ENCODE results near the gene PCDHAC2. TPM values are rescaled to one million over a fixed set of nuclear protein-coding genes. Genes with fewer than 3 reads are reported as not detected.

PCDHAC2 gene
- 2.4 to 6.1 TPM (median 2.8 TPM) in 5 replicates for total RNA-seq (2022; extraction: Qiagen RNA extraction; ENCODE audit: low read depth)

GRCh38 chr5:140966293-140967225 lies at the start of gene PCDHAC2:
PCDHAC2 (plus strand) TSS chr5:140966476; CDS start chr5:140966767, 291 bp downstream.

GRCh38 chr5:140925806-140926442 lies 40.4 kb upstream of the PCDHAC2 start, which contains the start of gene PCDHAC1:
PCDHAC1 (plus strand) TSS chr5:140926299; CDS start chr5:140926893, 594 bp downstream.

Other genes starting within 250 kb of the PCDHAC2 start
- gene PCDHA1, start 180.3 kb upstream of the PCDHAC2 start, total RNA-seq (2022; extraction: Qiagen RNA extraction; ENCODE audit: low read depth), result 0.15 to 0.34 TPM (median 0.21 TPM) in 4 of 5 replicates, not detected in the other
- gene PCDHA2, start 171.6 kb upstream of the PCDHAC2 start, total RNA-seq (2022; extraction: Qiagen RNA extraction; ENCODE audit: low read depth), result 0.03 to 0.06 TPM in 2 of 5 replicates, not detected in the others
- gene PCDHA3, start 165.4 kb upstream of the PCDHAC2 start, total RNA-seq (2022; extraction: Qiagen RNA extraction; ENCODE audit: low read depth), result 0.35 to 1.2 TPM (median 0.85 TPM) in 5 replicates
- gene PCDHA4, start 159.4 kb upstream of the PCDHAC2 start, total RNA-seq (2022; extraction: Qiagen RNA extraction; ENCODE audit: low read depth), result 1.3 to 1.7 TPM (median 1.5 TPM) in 5 replicates
- gene PCDHA5, start 144.9 kb upstream of the PCDHAC2 start, total RNA-seq (2022; extraction: Qiagen RNA extraction; ENCODE audit: low read depth), result 0.46 to 1.0 TPM (median 0.75 TPM) in 5 replicates
- 0.05 to 0.06 TPM (median 0.05 TPM) in 3 of 5 replicates, not detected in the others for gene PCDHA6, start 138.5 kb upstream of the PCDHAC2 start, total RNA-seq (2022; extraction: Qiagen RNA extraction; ENCODE audit: low read depth)
- 0.05 to 0.15 TPM (median 0.11 TPM) in 4 of 5 replicates, not detected in the other for gene PCDHA7, start 132.2 kb upstream of the PCDHAC2 start, total RNA-seq (2022; extraction: Qiagen RNA extraction; ENCODE audit: low read depth)
- gene PCDHA8, start 125.3 kb upstream of the PCDHAC2 start, total RNA-seq (2022; extraction: Qiagen RNA extraction; ENCODE audit: low read depth), result 0.06 to 0.12 TPM (median 0.09 TPM) in 3 of 5 replicates, not detected in the others
- gene PCDHA9, start 118.1 kb upstream of the PCDHAC2 start, total RNA-seq (2022; extraction: Qiagen RNA extraction; ENCODE audit: low read depth), result 0.04 TPM in 1 of 5 replicates, not detected in the others
- 0.01 to 0.05 TPM in 2 of 5 replicates, not detected in the others for gene PCDHA10, start 110.6 kb upstream of the PCDHAC2 start, total RNA-seq (2022; extraction: Qiagen RNA extraction; ENCODE audit: low read depth)
- gene PCDHA11, start 97.5 kb upstream of the PCDHAC2 start, total RNA-seq (2022; extraction: Qiagen RNA extraction; ENCODE audit: low read depth), result 0.08 to 0.11 TPM (median 0.10 TPM) in 4 of 5 replicates, not detected in the other
- 1.9 to 3.0 TPM (median 2.7 TPM) in 5 replicates for gene PCDHA12, start 91.2 kb upstream of the PCDHAC2 start, total RNA-seq (2022; extraction: Qiagen RNA extraction; ENCODE audit: low read depth)
- 0.06 to 0.09 TPM in 2 of 5 replicates, not detected in the others for gene PCDHA13, start 84.4 kb upstream of the PCDHAC2 start, total RNA-seq (2022; extraction: Qiagen RNA extraction; ENCODE audit: low read depth)
- 1.1 to 1.9 TPM (median 1.3 TPM) in 5 replicates for gene PCDHAC1, start 40.2 kb upstream of the PCDHAC2 start, total RNA-seq (2022; extraction: Qiagen RNA extraction; ENCODE audit: low read depth)
- not detected in 5 replicates for gene PCDHB1, start 84.9 kb downstream of the PCDHAC2 start, total RNA-seq (2022; extraction: Qiagen RNA extraction; ENCODE audit: low read depth)
- 2.3 to 4.1 TPM (median 3.6 TPM) in 5 replicates for gene PCDHB2, start 128.1 kb downstream of the PCDHAC2 start, total RNA-seq (2022; extraction: Qiagen RNA extraction; ENCODE audit: low read depth)
- 0.03 to 0.06 TPM in 2 of 5 replicates, not detected in the others for gene PCDHB3, start 134.0 kb downstream of the PCDHAC2 start, total RNA-seq (2022; extraction: Qiagen RNA extraction; ENCODE audit: low read depth)
- gene PCDHB4, start 155.3 kb downstream of the PCDHAC2 start, total RNA-seq (2022; extraction: Qiagen RNA extraction; ENCODE audit: low read depth), result 0.03 to 0.08 TPM (median 0.05 TPM) in 5 replicates
- 1.5 to 1.8 TPM (median 1.6 TPM) in 5 replicates for gene PCDHB5, start 168.7 kb downstream of the PCDHAC2 start, total RNA-seq (2022; extraction: Qiagen RNA extraction; ENCODE audit: low read depth)
- 0.85 to 1.2 TPM (median 0.92 TPM) in 5 replicates for gene PCDHB6, start 183.6 kb downstream of the PCDHAC2 start, total RNA-seq (2022; extraction: Qiagen RNA extraction; ENCODE audit: low read depth)
- gene PCDHB7, start 206.2 kb downstream of the PCDHAC2 start, total RNA-seq (2022; extraction: Qiagen RNA extraction; ENCODE audit: low read depth), result not detected in 5 replicates
- gene PCDHB8, start 211.3 kb downstream of the PCDHAC2 start, total RNA-seq (2022; extraction: Qiagen RNA extraction; ENCODE audit: low read depth), result 0.25 to 0.43 TPM (median 0.34 TPM) in 5 replicates
- 0.04 to 0.30 TPM (median 0.07 TPM) in 5 replicates for gene PCDHB16, start 215.9 kb downstream of the PCDHAC2 start, total RNA-seq (2022; extraction: Qiagen RNA extraction; ENCODE audit: low read depth)
- gene PCDHB9, start 220.7 kb downstream of the PCDHAC2 start, total RNA-seq (2022; extraction: Qiagen RNA extraction; ENCODE audit: low read depth), result 0.03 to 0.06 TPM in 2 of 5 replicates, not detected in the others
- gene PCDHB10, start 225.9 kb downstream of the PCDHAC2 start, total RNA-seq (2022; extraction: Qiagen RNA extraction; ENCODE audit: low read depth), result 0.06 TPM in 2 of 5 replicates, not detected in the others
- gene PCDHB11, start 233.2 kb downstream of the PCDHAC2 start, total RNA-seq (2022; extraction: Qiagen RNA extraction; ENCODE audit: low read depth), result 0.06 to 0.14 TPM (median 0.07 TPM) in 4 of 5 replicates, not detected in the other
- 0.05 to 0.09 TPM in 2 of 5 replicates, not detected in the others for gene PCDHB12, start 242.2 kb downstream of the PCDHAC2 start, total RNA-seq (2022; extraction: Qiagen RNA extraction; ENCODE audit: low read depth)
- gene PCDHB13, start 247.4 kb downstream of the PCDHAC2 start, total RNA-seq (2022; extraction: Qiagen RNA extraction; ENCODE audit: low read depth), result 0.06 to 0.12 TPM (median 0.09 TPM) in 5 replicates